Activated naive CD4-positive, alpha-beta T cell treated with anti-CD3 and anti-CD28 coated beads for 36 hours (primary cell): ENCODE data around the gene BOD1L2. TPM values are rescaled to one million over a fixed set of nuclear protein-coding genes. Genes with fewer than 3 reads are reported as not detected.

ENCODE experiments used
- CTCF ChIA-PET: fragments of 350-600 bp; sonication (Branson Sonifier 250); formaldehyde crosslinking; loops from one replicate; lab custom pipeline; 2021; ENCODE audit warnings: antibody characterized with exemption; lab: Charles Lee
- DNase-seq: peaks from one replicate; pipeline ENCODE4 v3.0.0-alpha.2; 2020
- H3K27ac Mint-ChIP-seq: one replicate; pipeline ENCODE4 v1.8.0; 2021; ENCODE audit warnings: mild to moderate bottlenecking, mixed read lengths
- H3K27me3 Mint-ChIP-seq: one replicate; pipeline ENCODE4 v1.8.0; 2021; ENCODE audit warnings: low read depth, mixed read lengths
- H3K36me3 Mint-ChIP-seq: one replicate; pipeline ENCODE4 v1.8.0; 2021; ENCODE audit warnings: low read depth, mixed read lengths
- H3K4me1 Mint-ChIP-seq: one replicate; pipeline ENCODE4 v1.8.0; 2021; ENCODE audit warnings: low read depth, mixed read lengths
- H3K4me3 Mint-ChIP-seq: one replicate; pipeline ENCODE4 v1.8.0; 2021; ENCODE audit warnings: mild to moderate bottlenecking, moderate library complexity, mixed read lengths
- H3K9me3 Mint-ChIP-seq: one replicate; pipeline ENCODE4 v1.8.0; 2021; ENCODE audit warnings: mixed read lengths
- intact Hi-C: fragments of 100-400 bp; cut with micrococcal nuclease; formaldehyde crosslinking; loops from one replicate; pipeline ENCODE4 v1.15.1; 2023
- total RNA-seq, 2 experiments: library from RNA; stranded (reverse); gene quantifications; one replicate each; pipeline ENCODE4 v1.2.3, GENCODE V29; 2021

The BOD1L2 gene
- total RNA-seq, 2 experiments from 2014 or later = not detected

DNA sequence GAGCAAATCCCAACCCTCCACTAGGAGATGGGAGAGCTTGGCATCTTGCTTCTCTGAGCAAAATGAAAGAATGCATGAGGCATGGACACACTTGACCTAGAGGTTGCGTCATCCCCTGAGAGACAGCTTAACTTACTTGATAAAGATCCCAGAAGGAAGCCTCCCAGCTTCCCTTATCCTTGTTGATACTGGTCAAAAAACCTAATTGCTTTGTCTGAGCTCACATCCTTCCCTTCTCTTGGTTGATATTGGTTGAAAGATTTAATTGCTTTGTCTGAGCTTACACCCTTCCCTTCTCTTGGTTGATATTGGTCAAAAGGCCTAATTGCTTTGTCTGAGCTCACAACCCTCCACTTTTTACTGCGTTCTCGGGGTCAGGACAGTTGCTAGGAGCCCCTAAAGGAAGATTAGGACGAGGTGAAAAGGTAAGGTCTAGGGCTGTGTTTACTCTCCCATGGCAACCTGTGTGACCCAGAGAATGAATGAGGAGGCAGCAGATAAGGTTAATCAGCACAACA lies 12.2 kb upstream of the BOD1L2 start:
- H3K27me3 Mint-ChIP-seq = peaks cover 9% of the 10 kb centered on the region
- no peaks in the 10 kb centered on the region for H3K9me3 Mint-ChIP-seq
- DNase-seq = no peak
- no peak overlapping the region for H3K4me3 Mint-ChIP-seq
- H3K4me1 Mint-ChIP-seq = no peaks in the 10 kb centered on the region
- intact Hi-C loops = no loop called here
- H3K27ac Mint-ChIP-seq = no peak overlapping the region
- CTCF ChIA-PET = interaction anchor here (0.5 to 0.6 kb wide), 2 partner anchors 20 to 437 kb away, joined by 3 to 5 read pairs; no protein-coding TSS in a partner anchor
- H3K36me3 Mint-ChIP-seq = no peaks in the 10 kb centered on the region

DNA sequence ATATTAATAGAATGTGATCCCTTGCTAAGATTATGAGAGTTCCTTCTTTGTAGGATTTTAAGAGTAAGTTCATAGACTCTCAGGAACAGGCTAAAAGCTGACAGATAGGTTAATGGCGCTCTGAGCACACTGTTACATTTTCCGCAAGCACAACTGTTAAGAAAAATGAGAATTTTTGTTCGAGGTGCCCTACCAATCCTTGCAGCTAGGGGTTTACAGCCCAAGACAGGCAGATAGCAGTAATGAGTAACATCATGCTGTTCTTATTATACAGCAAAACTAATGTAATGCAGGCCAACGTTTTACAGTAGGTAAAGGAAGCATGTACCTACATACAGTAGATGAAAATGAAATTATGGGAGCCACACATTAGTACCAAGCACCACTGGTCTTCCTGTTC lies 11.2 kb upstream of the BOD1L2 start:
- intact Hi-C loops = no loop called here
- Mint-ChIP-seq H3K27ac (no peak overlapping the region), H3K27me3 (peaks cover 9% of the 10 kb centered on the region), H3K9me3 (no peaks in the 10 kb centered on the region), H3K36me3 (no peaks in the 10 kb centered on the region), H3K4me1 (no peaks in the 10 kb centered on the region), H3K4me3 (no peak overlapping the region)
- DNase-seq = no peak
- CTCF ChIA-PET = no interaction called here

DNA sequence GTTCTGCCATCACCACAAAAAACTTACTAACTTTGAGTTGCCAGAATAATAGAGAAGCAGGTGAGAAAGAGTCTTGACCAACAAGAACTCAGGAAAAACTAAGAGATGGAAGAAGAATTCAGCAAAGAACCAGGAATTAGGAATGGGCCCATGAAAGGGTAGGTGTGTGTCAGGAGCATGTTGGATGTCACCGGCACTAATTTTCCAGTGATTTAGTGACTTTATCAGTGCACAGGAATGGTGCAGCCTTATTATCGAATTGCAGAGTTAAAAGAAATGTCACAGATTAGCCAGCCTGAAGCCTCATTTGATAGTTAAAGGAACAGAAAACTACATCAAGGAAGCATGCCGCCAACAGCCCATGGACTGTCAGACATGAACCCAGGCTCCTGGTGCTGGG lies 9.0 kb upstream of the BOD1L2 start:
- intact Hi-C loops = no loop called here
- Mint-ChIP-seq H3K9me3 (no peaks in the 10 kb centered on the region), H3K4me1 (no peaks in the 10 kb centered on the region), H3K36me3 (no peaks in the 10 kb centered on the region), H3K27me3 (peaks cover 9% of the 10 kb centered on the region), H3K4me3 (no peak overlapping the region), H3K27ac (no peak overlapping the region)
- CTCF ChIA-PET = no interaction called here
- no peak for DNase-seq

DNA sequence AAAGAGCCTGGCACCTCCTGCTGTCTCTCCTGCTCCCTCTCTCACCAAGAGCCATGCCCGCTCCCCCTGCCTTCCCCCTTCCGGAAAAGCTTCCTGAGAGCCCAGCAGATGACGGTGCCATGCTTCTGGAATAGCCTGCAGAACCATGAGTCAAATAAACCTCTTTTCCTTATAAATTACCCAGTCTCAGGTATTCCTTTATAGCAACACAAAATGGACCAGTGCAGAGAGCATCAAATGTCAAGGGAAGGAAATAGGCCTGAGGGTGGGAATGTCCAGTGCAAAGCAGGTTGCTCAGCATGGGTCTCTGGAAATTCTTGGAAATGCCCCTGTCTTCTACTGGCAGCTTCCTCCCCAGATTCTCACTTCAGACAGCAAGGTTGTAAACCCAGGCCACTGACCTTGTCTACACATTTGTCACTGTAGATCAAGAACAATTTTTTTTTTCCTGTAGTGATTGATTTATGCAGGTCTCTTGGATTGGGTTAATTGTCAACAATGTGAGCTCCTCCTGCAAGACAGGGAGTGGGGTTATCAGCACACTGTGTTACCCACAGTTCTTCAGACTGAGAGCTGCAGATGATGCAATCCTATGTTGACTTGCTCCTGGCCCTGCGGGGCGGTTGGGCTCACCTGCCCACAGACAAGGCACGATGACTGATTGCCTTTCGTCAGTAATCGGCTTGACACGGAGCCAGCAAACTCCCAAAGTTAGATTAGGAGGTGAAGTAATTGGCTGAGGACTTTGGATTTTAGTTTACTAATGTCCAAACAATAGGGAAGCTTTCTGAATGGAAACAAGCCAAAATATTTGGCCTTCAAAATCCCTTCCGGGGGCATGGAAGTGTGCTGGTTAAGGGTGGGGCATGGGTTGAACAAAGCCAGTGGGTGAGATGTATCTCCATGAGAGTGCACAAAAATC lies 5.4 kb upstream of the BOD1L2 start:
- DNase-seq = no peak
- H3K4me1 Mint-ChIP-seq = no peaks in the 10 kb centered on the region
- H3K27ac Mint-ChIP-seq = no peak overlapping the region
- CTCF ChIA-PET = no interaction called here
- intact Hi-C loops = no loop called here
- no peaks in the 10 kb centered on the region for H3K9me3 Mint-ChIP-seq
- no peak overlapping the region for H3K4me3 Mint-ChIP-seq
- H3K27me3 Mint-ChIP-seq = peaks cover 3% of the 10 kb centered on the region
- no peaks in the 10 kb centered on the region for H3K36me3 Mint-ChIP-seq

DNA sequence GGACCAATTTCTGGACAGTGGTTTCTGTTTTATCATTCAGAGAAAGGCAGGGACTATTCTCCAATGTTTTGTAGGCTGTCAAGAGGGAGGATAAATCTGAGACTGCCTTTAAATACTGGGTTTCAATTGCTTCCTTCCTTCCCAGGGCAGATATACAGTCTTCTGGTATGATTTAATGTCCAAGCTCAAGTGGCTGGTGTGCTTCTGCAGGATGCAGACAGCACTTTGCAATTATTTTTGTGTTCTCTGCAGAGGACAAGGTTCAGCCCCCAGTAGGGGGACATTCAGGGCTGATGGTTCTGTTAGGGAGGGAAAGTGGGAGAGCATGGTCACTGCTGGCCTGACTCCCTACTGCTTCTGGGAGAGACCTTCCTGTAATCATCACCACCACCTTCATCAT lies 4.6 kb upstream of the BOD1L2 start:
- Mint-ChIP-seq H3K4me3 (no peak overlapping the region), H3K27ac (no peak overlapping the region), H3K36me3 (no peaks in the 10 kb centered on the region), H3K27me3 (peaks cover 3% of the 10 kb centered on the region), H3K9me3 (no peaks in the 10 kb centered on the region), H3K4me1 (no peaks in the 10 kb centered on the region)
- CTCF ChIA-PET = no interaction called here
- intact Hi-C loops = no loop called here
- DNase-seq = no peak

DNA sequence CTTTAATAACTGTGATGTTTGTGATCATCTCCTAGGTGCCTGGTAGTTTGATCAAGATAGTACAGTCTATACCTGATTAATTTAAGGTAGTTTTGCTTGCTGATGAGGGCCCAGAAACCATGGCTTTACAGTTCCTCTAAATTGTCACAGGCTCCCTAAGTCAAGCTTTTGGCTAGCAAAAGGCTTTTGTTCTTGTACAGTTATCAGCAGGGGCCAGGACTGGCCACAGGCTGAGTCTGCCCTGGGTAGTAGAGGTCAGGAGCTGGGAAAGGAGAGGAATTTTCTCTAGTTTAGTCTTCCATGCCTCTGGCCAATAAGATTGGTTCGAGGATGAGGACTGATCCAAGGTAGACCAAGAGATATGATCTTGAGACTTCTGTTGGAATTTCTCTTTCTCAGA lies 3.6 kb upstream of the BOD1L2 start:
- Mint-ChIP-seq H3K4me1 (no peaks in the 10 kb centered on the region), H3K27ac (no peak overlapping the region), H3K27me3 (peaks cover 7% of the 10 kb centered on the region), H3K4me3 (no peak overlapping the region), H3K36me3 (no peaks in the 10 kb centered on the region), H3K9me3 (no peaks in the 10 kb centered on the region)
- DNase-seq = no peak
- intact Hi-C loops = no loop called here
- CTCF ChIA-PET = no interaction called here

DNA sequence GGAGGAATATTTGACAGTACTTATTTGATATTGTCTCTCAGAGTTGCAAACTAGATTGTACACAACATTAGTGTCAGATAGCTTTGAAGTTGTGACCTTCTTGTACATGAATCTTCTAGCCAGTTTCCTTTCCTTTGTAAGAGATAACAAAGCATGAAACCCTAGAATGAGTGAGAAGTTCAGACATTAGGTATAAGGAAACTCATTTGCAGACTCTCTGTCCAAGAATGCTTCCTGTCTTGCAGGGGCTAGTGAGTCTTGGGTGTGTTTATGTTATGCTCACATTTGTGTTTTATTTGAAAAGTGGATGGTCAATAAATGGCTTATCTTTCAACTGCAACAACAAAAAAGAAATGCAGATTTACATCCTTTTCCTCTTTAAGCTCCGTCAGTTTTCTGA lies 1.4 kb downstream of the BOD1L2 start:
- peaks cover 25% of the 10 kb centered on the region for H3K27me3 Mint-ChIP-seq
- CTCF ChIA-PET = no interaction called here
- intact Hi-C loops = no loop called here
- no peaks in the 10 kb centered on the region for H3K4me1 Mint-ChIP-seq
- DNase-seq = no peak
- H3K36me3 Mint-ChIP-seq = no peaks in the 10 kb centered on the region
- H3K27ac Mint-ChIP-seq = no peak overlapping the region
- no peak overlapping the region for H3K4me3 Mint-ChIP-seq
- H3K9me3 Mint-ChIP-seq = no peaks in the 10 kb centered on the region

DNA sequence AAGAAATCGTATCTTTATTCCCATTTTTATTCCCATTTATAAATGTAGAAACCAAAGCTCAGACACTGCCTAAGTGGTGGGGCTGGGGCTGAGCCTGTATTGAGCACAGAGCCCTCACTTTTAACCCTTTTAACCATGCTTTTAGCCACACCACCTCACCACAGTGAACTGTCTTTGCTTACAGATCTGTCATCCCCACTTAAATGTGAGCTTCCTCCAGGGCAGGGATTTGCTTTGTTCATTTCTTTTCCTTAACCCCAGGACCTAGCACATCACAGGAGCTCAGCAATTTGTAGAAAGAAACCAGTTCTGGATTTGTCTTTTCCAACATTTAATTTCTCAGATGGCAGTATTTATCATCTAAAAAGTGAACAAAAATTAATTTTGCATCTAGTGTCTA lies 2.2 kb downstream of the BOD1L2 start:
- no peaks in the 10 kb centered on the region for H3K9me3 Mint-ChIP-seq
- no peaks in the 10 kb centered on the region for H3K4me1 Mint-ChIP-seq
- CTCF ChIA-PET = no interaction called here
- DNase-seq = no peak
- H3K27ac Mint-ChIP-seq = no peak overlapping the region
- no peaks in the 10 kb centered on the region for H3K36me3 Mint-ChIP-seq
- intact Hi-C loops = no loop called here
- H3K27me3 Mint-ChIP-seq = peaks cover 25% of the 10 kb centered on the region
- H3K4me3 Mint-ChIP-seq = no peak overlapping the region

DNA sequence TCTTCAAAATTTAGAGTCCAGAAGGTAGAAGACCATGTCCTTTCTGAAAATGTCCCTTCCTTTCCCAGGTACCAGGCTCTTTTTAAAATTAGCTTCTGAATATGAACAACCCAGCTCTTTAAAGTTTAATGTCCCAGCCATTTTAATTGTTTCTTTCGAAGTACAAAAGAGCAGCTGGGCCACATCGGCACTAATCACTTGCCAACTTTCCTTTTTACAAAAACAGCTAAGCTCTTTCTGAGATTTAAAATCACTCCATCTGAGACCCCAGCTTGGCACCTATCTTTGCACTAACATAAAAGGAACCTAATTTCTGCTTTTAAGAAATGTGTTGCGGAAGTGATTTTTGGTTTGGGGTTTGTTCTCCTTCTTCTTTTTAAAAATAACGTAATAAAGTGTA lies 2.6 kb downstream of the BOD1L2 start:
- peaks cover 25% of the 10 kb centered on the region for H3K27me3 Mint-ChIP-seq
- intact Hi-C loops = no loop called here
- H3K27ac Mint-ChIP-seq = no peak overlapping the region
- no peak overlapping the region for H3K4me3 Mint-ChIP-seq
- H3K36me3 Mint-ChIP-seq = no peaks in the 10 kb centered on the region
- H3K4me1 Mint-ChIP-seq = no peaks in the 10 kb centered on the region
- DNase-seq = no peak
- CTCF ChIA-PET = interaction anchor here (0.6 to 1.1 kb wide), 2 partner anchors 12 to 110 kb away, joined by 3 to 4 read pairs; no protein-coding TSS in a partner anchor
- no peaks in the 10 kb centered on the region for H3K9me3 Mint-ChIP-seq

DNA sequence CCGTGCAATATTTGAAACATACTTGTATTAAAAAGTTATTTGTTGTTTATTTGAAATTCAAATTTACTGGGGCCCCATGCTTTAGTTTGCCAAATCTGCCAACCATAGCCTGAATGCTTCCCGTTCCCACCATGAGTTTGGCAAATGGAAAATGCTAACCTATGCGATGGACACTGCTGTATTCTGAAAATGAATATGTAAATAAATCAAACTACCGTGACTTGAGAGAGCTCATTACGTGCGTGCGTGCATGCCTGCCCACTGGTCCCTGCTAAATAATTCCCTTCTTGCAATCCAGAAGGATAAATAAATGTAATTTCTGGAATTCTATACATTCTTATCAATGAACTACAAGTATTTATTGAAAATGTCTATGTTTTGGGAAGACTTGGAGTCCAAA lies 3.2 kb downstream of the BOD1L2 start:
- no peak for DNase-seq
- H3K36me3 Mint-ChIP-seq = no peaks in the 10 kb centered on the region
- no peaks in the 10 kb centered on the region for H3K4me1 Mint-ChIP-seq
- H3K27me3 Mint-ChIP-seq = peaks cover 25% of the 10 kb centered on the region
- no peaks in the 10 kb centered on the region for H3K9me3 Mint-ChIP-seq
- no peak overlapping the region for H3K27ac Mint-ChIP-seq
- intact Hi-C loops = no loop called here
- no peak overlapping the region for H3K4me3 Mint-ChIP-seq
- CTCF ChIA-PET = interaction anchor here (0.6 to 1.1 kb wide), 2 partner anchors 11 to 109 kb away, joined by 3 to 4 read pairs; no protein-coding TSS in a partner anchor

DNA sequence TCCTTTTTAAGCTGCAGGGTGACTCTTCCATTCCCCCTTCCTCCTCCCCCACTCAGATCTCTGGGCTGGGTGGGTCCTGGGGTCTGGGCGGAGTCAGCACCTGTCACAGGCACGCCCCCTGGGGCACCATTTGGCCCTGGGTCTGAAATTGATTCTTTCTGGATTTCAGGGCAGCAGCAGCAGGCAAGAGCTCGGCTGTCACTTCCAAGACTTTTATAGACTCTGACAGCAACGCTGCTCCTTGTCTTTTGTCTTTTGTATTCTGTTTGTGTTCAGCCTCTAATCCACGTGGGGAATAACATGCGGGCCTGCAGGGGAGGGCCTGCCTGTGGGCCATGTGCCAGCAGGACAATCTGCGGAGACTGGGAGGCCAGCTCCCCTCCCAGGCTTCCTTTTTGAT lies 3.9 kb downstream of the BOD1L2 start:
- Mint-ChIP-seq H3K27ac (no peak overlapping the region), H3K36me3 (no peaks in the 10 kb centered on the region), H3K4me1 (no peaks in the 10 kb centered on the region), H3K4me3 (no peak overlapping the region), H3K9me3 (no peaks in the 10 kb centered on the region), H3K27me3 (peaks cover 25% of the 10 kb centered on the region)
- intact Hi-C loops = no loop called here
- CTCF ChIA-PET = no interaction called here
- DNase-seq = no peak

DNA sequence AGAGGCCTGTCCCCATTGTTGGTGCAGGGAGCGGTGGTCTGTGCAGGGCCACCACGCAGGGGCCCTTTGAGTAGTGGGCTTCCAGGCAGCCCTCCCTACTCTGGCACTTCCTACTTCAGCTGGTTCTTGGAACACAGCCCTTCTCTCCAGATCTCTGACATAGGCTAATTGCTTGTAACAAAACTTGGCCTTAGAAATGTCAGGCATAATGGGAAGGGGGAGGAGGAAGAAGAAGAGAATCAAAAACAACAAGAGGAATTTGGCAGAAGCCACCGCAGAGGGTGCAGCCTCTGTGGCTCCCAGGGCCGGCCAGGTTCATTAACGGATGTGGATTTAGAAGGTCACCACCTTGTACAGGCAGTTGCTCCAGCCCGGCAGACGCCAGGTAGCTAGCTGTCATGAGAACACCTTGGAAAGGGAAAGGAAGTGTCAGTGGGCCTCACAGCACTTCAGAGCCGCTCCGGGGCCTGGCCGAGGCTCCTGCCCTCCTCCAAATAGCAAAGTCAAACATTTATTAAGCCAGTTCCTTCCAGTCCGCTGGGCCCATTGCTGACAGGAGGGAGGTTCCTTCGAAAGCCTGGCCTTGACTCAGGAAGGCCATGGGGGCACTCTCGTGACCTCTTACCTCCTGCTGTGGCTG lies 7.4 kb downstream of the BOD1L2 start:
- CTCF ChIA-PET = no interaction called here
- intact Hi-C loops = no loop called here
- Mint-ChIP-seq H3K27ac (no peak overlapping the region), H3K36me3 (no peaks in the 10 kb centered on the region), H3K9me3 (no peaks in the 10 kb centered on the region), H3K27me3 (peaks cover 27% of the 10 kb centered on the region), H3K4me3 (no peak overlapping the region), H3K4me1 (no peaks in the 10 kb centered on the region)
- DNase-seq = no peak
